ENCODE results near the gene SIPA1. TPM values are rescaled to one million over a fixed set of nuclear protein-coding genes. Genes with fewer than 3 reads are reported as not detected.

SIPA1 gene
- total and polyA plus RNA-seq, 2 of the 13 experiments (the other 11 are each of a cell fraction or from before 2014, with no cell fraction given): 5.8 to 7.7 TPM

GRCh38 chr11:65634905-65635731 is 2.8 kb upstream of the SIPA1 start:
- peaks cover 33% of the 10 kb centered on the region for H3K4me1 ChIP-seq (ENCODE audit: insufficient read depth, low read length)
- POLR2A ChIA-PET: interaction anchor here (4.6 kb wide), 1 partner anchor 18 kb away, joined by 78 read pairs; no protein-coding TSS in a partner anchor
- H3K27ac ChIP-seq (ENCODE audit: extremely low read length, insufficient read depth, low read length): no peak overlapping the region
- no peaks in the 10 kb centered on the region for H4K20me1 ChIP-seq (ENCODE audit: insufficient read depth, low read length)
- no peak overlapping the region for H2AFZ ChIP-seq (ENCODE audit: low read length)
- CTCF ChIA-PET (ENCODE audit: low intra/inter-chr PET ratio, low total read pairs): no interaction called here
- ATAC-seq: no peak
- no peak overlapping the region for H3K4me2 ChIP-seq (ENCODE audit: low read depth, low read length)
- intact Hi-C loops (cut with micrococcal nuclease; ENCODE audit: unreplicated experiment): no loop called here
- peaks cover 30 to 46% of the 10 kb centered on the region in 2 experiments; a peak in 4 of 5 replicates for H3K36me3 ChIP-seq (replicated peaks in 1 of 2; ENCODE audit: control insufficient read depth in 1 of 2, insufficient read depth in 2 of 2, low read length in 2 of 2)
- in situ Hi-C loops (cut with HindIII; ENCODE audit: extremely low pct_ligation_motif_present, low pct_unique_long_range_greater_than_20kb): no loop called here
- H3K9me3 ChIP-seq (ENCODE audit: low read length): no peaks in the 10 kb centered on the region
- H3K4me3 ChIP-seq (replicated peaks in 1 of 3; ENCODE audit: insufficient read depth in 1 of 3, low read depth in 2 of 3, low read length in 3 of 3): no peak overlapping the region
- no TSS peak for BruUV-seq (replicated peaks)
- H3K9ac ChIP-seq (ENCODE audit: insufficient read depth, low read depth, low read length): no peak overlapping the region
- no peaks in the 10 kb centered on the region for H3K79me2 ChIP-seq (ENCODE audit: insufficient read depth, low read length)
- 97% methylated on average over 27 of the region's 46 CpGs for WGBS (ENCODE audit: low lambda C conversion rate)
- no peaks in the 10 kb centered on the region for H3K27me3 ChIP-seq (ENCODE audit: control insufficient read depth in 1 of 2, insufficient read depth in 2 of 2, low read length in 2 of 2)
- FAIRE-seq: no peak
- DNase-seq (ENCODE audit: low spot score): no peak
- TF ChIP-seq RNF219 (CRISPR knock-in tag; IDR thresholded peaks at IDR 0.05): no peak
- TF ChIP-seq, protein P1, sequence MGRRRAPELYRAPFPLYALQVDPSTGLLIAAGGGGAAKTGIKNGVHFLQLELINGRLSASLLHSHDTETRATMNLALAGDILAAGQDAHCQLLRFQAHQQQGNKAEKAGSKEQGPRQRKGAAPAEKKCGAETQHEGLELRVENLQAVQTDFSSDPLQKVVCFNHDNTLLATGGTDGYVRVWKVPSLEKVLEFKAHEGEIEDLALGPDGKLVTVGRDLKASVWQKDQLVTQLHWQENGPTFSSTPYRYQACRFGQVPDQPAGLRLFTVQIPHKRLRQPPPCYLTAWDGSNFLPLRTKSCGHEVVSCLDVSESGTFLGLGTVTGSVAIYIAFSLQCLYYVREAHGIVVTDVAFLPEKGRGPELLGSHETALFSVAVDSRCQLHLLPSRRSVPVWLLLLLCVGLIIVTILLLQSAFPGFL (CRISPR knock-in tag; IDR thresholded peaks at IDR 0.05): no peak
- no peak for TF ChIP-seq SKI (IDR thresholded peaks at IDR 0.05; ENCODE audit: partially characterized antibody)
- peak; percentile 30 for TF ChIP-seq AGO2 (optimal IDR thresholded peaks at IDR 0.05; ENCODE audit: low read depth, low read length)
- TF ChIP-seq, protein P2, sequence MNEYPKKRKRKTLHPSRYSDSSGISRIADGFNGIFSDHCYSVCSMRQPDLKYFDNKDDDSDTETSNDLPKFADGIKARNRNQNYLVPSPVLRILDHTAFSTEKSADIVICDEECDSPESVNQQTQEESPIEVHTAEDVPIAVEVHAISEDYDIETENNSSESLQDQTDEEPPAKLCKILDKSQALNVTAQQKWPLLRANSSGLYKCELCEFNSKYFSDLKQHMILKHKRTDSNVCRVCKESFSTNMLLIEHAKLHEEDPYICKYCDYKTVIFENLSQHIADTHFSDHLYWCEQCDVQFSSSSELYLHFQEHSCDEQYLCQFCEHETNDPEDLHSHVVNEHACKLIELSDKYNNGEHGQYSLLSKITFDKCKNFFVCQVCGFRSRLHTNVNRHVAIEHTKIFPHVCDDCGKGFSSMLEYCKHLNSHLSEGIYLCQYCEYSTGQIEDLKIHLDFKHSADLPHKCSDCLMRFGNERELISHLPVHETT (CRISPR knock-in tag; conservative IDR thresholded peaks at IDR 0.05): no peak
- TF ChIP-seq ZNF720 (CRISPR knock-in tag; IDR thresholded peaks at IDR 0.05): no peak
- no peak for TF ChIP-seq ZNF354B (CRISPR knock-in tag; IDR thresholded peaks at IDR 0.05)
- no peak for TF ChIP-seq SNAPC5 (CRISPR knock-in tag; IDR thresholded peaks at IDR 0.05; ENCODE audit: borderline replicate concordance)
- TF ChIP-seq ZMAT3 (CRISPR knock-in tag; conservative IDR thresholded peaks at IDR 0.05): no peak
- TF ChIP-seq HNF1A (IDR thresholded peaks at IDR 0.05; ENCODE audit: low read depth): no peak
- no peak for TF ChIP-seq HNF1A (CRISPR knock-in tag; IDR thresholded peaks at IDR 0.05; ENCODE audit: borderline replicate concordance)
- no peak for TF ChIP-seq CBX5 (CRISPR knock-in tag; IDR thresholded peaks at IDR 0.05; ENCODE audit: borderline replicate concordance)
- no peak for TF ChIP-seq KDM5A (IDR thresholded peaks at IDR 0.05; ENCODE audit: borderline replicate concordance, low read length)
- TF ChIP-seq AGO1 (IDR thresholded peaks at IDR 0.05; ENCODE audit: low read depth, low read length, poor library complexity, severe bottlenecking): no peak
- TF ChIP-seq RCOR2 (CRISPR knock-in tag; IDR thresholded peaks at IDR 0.05): no peak
